Raji (cell line): ENCODE measurements around the gene NRN1.
A peak's percentile ranks its signal among the peaks of the same experiment; 100 is the strongest.

Experiments
- POLR2A ChIP-seq: IDR thresholded peaks from 2 replicates; pipeline ENCODE4 v1.6.1; 2011; ENCODE audit warnings: low read depth, low read length, control low read depth; ENCODE audit not compliant: insufficient read depth

Gene NRN1, protein sequence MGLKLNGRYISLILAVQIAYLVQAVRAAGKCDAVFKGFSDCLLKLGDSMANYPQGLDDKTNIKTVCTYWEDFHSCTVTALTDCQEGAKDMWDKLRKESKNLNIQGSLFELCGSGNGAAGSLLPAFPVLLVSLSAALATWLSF

DNA sequence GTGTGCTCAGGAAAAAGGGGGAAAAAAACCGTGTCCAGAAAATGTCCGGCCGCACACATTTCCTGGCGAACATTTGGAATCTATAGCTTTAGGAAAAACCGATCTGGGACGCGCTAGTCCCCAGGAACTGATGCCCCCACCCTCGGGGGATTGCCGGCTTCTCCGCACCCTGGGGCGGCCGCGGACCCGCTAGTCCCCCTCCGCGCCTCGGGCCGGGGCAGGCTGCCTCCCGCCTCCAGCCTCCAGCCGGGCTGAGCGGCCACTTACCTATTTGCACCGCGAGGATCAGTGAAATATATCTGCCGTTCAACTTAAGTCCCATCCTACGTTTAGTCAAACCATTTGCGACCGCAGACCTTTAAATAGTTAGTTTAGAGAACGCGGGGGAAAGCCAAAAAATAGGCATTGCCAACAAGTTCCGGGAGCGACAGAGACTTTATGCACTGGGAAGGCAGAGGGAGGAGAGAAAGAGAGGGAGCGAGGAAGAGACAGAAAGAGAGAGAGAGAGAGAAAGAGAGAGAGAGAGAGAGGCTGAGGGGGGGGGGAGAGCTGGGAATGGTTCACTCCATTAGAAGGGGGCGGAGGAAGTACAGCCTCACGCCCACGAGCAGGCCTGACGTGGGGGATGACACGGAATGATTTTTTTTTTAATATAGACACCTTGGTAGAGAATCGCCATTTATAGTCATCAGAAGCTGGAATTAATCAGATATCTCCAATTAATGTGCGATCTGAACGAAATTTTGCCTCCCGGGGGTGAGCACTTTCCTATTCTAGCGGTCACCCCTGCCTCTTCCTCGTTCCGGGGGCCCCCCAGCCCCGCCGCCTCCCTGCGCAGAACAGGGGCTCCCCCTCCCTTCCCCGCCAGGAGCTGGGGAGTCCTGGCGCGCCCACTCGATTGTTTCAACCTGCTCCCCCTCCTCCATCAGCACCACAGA, at the start of gene NRN1:
Gene NRN1 (minus strand): TSS at position 498 of the 938 bp plus-strand sequence. CDS start 176 bp downstream, at position 322.
- TF ChIP-seq POLR2A, result no peak

DNA sequence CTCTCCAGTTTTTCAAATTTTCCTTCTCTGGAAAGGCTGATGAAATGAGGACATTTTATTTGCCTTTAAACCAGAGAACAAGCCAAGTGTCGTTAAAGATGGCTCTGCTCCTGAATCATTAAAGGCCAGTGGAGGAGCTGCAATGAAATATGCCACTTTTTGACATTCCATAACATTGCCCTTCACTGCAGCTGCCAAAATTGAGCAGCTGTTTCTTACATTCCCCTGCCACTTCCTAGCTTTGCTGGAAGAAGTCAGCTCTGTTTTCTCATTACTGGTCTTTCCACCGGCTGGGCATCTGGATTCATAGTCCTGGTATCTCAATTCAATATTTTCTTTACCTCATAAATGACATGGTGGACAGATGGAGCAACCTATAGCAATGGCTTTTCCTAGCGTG, 45.5 kb upstream of the NRN1 start:
- TF ChIP-seq POLR2A, result no peak

DNA sequence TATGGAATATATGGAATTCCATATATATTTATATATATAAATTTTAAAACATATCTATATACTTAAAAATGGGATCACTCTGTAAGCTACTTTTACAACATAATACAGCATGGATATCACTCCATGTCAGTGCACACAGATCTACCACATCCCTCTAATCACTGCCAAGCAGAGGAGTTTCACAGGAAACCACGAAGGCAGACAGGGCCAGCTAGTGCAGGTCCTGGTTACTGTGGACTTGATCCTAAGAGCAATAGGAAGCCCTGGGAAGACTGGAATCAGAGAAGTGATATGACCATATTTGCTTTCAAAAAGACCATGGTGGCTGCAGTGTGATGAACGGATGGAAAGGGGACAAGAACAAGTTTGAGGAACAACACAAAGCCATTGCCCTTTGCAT, 40.0 kb upstream of the NRN1 start:
- TF ChIP-seq POLR2A, result no peak

DNA sequence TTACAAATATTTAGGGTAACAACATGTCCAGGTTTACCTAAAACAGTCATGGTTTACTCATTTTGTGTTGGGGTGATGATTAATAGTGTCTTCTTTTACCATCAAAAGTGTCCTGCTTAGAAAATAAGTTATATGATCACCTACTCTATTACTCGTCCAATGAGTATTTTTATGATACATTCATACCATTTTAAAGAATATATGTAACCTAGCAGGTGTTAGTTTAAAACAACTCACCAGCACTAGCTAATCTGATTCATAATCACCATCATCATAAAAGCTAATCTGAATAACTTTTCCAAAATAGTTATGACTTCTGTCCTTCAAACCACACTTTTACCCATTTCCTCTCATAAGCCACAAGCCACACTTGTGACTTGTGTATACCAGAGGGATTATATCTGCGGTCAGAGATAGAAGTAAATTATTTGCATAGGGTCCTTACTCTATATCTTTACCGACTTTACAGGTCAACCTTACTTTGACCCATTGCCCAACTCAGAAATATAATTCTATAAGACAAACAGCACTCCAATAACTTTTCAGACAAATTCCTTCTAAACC, 33.3 kb upstream of the NRN1 start:
- TF ChIP-seq POLR2A, result no peak

DNA sequence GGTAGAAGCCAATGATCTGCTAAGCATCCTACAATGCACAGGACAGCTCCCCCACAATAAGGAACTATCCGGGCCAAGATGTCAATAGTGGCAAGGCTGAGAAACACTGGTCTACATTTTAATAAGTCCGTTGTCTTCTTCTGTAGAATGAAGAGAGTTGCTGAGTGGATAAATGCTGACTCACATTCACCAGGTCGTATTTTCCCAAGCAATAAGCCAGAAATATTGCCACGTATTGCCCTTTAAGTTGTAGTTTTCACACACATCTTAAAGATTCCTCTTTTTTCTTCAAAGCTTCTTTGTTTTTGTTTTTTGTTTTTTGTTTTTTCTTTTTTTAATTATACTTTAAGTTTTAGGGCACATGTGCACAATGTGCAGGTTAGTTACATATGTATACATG, 30.5 kb upstream of the NRN1 start:
- no peak for TF ChIP-seq POLR2A

DNA sequence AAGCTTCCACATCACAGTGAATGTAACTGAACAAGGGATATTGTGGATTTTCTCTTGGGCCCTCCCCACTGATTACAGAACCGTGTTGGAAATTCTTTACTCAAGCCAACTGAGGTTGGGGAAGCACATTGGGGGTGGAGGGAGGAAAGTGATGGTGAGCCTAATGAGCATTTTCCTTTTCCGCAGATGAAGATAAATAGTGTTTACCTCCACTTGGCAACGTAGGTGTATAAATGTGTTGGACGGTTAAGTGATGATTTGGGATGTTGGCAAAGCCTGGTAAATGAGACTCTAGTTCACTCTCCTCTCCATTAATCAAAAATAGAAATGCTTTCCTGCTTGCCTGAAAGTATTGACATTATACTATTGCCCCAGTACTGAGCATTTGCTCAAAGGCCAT, 27.1 kb upstream of the NRN1 start:
- TF ChIP-seq POLR2A, result no peak

DNA sequence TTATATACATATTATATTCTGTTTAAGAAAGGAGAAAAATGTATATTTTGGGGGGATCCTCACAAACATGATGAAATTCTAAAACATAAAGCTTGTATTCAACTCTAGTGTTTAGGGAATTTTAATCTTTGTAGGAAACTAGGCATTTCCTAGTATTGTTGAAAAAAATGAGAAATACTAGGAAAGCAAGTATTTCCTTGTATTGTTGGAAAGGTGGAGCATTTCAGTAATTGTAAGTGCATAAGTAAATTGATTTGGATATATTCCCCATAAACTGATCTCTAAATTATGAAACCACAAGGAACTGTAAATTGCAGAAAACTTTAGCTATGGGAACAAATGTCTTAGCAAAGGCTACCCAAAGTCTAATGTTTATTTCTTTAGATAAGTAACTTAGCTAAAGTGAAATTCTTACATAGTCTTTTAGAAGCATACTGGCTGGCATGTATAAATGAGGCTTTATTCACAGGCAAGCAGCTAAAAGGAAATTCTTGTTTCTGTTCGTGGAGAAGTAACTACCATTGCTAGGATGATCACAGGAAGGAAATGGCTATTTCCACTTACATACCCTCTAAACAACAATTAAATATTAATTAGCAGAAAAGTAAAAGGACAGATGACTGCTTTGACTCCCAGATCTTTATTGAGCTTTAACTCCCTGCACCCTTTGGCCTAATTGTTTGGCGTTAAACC, 19.9 kb upstream of the NRN1 start:
- no peak for TF ChIP-seq POLR2A

DNA sequence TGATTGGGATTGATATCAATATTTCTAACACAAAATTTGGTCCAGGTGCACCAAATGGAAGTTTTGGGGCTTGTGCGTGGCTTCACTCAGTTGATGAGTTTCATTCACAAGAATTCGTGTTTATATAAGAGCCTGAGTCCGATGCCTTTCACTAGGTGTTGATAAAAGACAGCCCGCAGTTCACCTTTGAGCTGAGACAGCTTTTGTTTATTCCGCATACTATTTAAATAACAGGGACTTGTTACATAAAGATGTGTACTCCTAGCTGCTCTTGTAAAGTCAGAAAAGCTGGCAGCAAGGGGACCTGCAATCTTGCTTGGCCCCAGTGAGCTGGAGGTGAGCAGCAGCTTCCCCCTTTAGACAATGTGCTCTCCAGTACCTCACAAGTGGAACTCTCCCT, 19.0 kb upstream of the NRN1 start:
- no peak for TF ChIP-seq POLR2A

DNA sequence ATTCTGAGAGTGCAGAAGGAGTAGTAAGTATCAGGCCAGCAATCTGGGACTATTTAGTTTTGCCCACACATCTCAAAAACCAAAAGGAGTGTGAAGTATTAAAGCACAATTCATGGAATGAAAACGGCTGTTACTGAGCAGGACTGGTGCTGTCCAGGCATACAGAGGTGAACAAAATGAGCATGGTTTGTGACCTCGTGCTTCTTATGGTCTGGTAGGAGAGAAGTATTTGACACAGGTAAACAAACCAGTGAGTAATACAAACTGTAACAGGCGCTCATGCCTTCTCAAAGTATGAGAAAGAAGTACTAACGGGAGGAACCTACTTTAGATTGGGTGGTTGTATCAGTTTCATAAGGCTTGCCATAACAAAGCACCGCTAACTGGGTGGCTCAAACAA, 17.5 kb upstream of the NRN1 start:
- TF ChIP-seq POLR2A, result no peak

DNA sequence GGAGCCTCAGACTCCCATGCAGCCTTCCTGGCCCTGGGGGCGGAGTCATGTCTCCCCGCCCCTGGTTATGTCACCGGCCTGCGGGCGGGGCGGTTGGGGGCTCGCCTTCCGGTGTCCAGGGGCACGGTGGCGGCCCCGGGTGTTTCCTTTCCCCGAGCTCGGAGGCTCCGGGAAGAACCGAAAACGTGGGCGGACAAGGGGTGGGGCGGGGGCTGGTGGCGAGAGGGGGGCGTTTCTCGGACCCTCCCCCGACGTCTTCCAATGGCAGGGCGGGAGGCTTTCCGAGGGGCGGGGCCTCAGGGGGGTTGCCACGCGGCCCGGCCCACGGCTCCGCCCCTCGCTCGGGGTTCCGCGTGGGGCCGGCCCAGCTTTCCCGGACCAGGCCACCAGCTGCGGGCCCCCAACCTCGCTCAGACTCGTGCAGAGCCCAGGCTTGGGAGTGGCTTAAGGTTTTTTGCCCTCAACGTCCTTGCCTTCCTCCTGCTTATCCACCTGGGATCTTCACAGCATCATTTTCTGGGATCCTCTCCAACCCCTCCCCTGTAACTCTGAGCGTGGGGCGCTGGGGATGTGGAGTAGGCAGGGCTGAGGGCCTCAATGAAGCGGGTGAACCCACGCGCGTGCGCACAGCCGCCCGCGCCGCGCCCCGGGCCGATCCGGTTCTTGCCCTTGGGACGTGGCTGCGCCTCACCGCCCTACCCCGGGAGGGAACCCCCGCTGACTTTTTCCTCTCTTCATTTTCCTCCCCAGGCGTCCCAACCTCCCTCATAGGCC, 2.1 kb upstream of the NRN1 start:
- peak; percentile 11; the same call in 1 of the 2 replicates for TF ChIP-seq POLR2A

DNA sequence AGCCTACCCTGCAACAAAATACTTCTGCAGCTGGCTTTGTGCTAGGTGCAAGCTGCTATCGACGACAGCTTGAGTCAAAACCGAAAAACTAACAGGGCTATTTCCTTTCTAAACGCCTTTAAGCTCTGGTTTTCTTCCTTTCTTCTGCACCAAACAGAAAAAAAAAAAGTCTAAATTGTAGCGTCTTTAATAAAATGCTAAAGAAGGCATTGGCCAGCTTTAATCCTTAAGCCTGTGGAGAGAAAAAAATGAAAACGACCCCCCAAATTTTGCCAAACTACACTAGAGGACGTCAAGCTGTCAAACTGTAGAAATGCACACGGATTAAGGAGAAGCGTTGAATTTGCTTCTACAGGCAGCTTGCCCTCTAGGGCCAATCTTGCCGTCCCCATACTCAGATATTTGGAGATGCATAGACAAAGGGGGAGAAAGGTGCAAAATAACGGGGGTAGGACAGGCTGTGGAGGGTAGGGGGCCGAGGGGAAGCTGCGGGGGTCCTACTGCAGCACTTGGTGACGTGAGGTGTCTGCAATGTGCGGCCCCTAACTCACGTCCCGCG, 1.4 kb upstream of the NRN1 start:
- peak; percentile 72; the same call in 1 of the 2 replicates for TF ChIP-seq POLR2A

DNA sequence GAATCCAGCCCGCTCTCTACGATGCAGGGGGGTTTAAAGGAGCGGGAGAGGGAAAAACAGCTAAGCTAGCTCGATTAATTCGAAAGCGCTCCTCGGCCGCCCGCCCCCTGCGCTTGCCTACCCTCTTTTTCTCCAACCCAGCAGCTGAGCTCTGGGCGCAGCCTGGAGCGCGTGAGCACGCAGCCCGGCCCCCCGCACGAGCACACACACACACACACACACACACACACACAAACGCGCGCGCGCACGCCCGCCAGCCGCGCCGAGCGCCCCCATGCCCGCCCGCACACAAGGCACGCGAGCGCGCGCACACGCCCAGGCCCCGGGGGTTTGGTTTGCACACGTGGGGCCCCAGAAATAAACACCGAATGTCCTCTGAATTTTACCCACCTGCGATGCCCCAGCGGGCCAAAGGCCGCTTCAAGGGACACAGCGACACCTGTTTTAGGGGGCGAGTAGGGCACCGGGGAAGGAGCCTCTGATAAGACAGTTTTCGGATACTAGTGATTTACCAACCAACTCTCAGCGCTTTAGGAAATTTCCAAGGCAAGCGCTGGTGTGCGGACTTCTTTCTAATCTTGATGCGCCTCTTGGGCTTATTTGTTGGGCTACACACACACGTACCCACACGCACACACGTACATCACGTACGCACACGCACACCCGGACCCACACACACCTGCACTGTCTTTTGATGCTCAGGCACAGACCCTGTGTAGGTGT, 802 bp upstream of the NRN1 start:
- TF ChIP-seq POLR2A, result 0 out of 2 replicates have a peak, but pooled peaks have one; percentile 18

DNA sequence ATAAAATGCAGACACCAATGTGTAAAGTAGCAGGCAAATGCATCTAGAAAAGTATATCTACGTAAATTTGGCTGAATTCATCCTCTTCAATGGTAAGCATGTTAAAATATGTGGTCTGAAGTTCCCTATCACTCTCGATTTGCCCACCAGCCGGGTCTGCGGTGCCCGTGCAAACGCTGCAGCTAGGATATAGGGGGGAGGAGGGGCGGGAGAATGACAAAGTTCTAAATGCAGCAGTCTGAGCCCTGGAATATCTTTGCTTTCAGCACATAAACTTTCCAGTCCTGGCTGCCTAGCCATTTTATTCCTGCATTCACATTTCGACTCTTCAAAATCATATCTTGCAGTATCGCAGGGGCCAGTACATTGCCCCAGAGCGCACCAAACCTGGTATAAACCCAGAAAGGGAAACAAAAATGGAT, 708 bp downstream of the NRN1 start:
- no peak for TF ChIP-seq POLR2A
